ENCODE measurements around the gene PIK3CD. TPM values are rescaled to one million over a fixed set of nuclear protein-coding genes. Genes with fewer than 3 reads are reported as not detected.
"Not testable (repeated sequence)": the region's sequence is repeated elsewhere in the genome, so short reads cannot be mapped to it uniquely, and the experiment has no call there.

Gene PIK3CD
- total RNA-seq, 6 experiments from 2014 or later, result 7.3 to 14.6 (median 9.2) TPM

DNA sequence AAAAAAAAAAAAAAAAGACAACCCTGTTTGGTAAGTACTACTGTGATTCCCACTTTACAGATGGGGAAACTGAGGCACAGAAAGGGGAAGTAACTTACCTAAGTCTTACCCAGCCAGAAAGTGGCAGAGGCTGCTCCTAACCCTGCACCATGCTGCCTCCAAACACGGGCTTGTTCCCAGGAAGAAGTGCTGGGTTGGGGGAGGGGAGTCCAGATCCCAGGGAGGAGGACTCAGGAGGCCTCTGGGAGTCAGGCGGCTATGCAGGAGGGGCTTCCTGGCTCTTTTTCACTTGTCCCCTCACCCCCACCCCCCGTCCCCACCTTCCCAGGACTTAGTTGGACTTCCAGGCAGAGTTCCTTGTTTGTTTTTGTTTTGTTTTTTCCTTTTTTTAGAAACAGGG lies 23.9 kb downstream of the PIK3CD start:
- no peak for DNase-seq
- no peak overlapping the region for H3K27ac Mint-ChIP-seq
- H3K4me1 Mint-ChIP-seq (ENCODE audit: low read depth), result peaks cover 11% of the 10 kb centered on the region
- no peaks in the 10 kb centered on the region for H3K9me3 Mint-ChIP-seq
- H3K36me3 Mint-ChIP-seq (ENCODE audit: low read depth), result no peaks in the 10 kb centered on the region
- TF ChIP-seq, protein P1, sequence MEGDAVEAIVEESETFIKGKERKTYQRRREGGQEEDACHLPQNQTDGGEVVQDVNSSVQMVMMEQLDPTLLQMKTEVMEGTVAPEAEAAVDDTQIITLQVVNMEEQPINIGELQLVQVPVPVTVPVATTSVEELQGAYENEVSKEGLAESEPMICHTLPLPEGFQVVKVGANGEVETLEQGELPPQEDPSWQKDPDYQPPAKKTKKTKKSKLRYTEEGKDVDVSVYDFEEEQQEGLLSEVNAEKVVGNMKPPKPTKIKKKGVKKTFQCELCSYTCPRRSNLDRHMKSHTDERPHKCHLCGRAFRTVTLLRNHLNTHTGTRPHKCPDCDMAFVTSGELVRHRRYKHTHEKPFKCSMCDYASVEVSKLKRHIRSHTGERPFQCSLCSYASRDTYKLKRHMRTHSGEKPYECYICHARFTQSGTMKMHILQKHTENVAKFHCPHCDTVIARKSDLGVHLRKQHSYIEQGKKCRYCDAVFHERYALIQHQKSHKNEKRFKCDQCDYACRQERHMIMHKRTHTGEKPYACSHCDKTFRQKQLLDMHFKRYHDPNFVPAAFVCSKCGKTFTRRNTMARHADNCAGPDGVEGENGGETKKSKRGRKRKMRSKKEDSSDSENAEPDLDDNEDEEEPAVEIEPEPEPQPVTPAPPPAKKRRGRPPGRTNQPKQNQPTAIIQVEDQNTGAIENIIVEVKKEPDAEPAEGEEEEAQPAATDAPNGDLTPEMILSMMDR (IDR thresholded peaks at IDR 0.05), result no peak
- H3K27me3 Mint-ChIP-seq (ENCODE audit: insufficient read depth), result peaks cover 7% of the 10 kb centered on the region; the same call in 1 of the 2 replicates
- H3K4me3 Mint-ChIP-seq, result no peak overlapping the region

DNA sequence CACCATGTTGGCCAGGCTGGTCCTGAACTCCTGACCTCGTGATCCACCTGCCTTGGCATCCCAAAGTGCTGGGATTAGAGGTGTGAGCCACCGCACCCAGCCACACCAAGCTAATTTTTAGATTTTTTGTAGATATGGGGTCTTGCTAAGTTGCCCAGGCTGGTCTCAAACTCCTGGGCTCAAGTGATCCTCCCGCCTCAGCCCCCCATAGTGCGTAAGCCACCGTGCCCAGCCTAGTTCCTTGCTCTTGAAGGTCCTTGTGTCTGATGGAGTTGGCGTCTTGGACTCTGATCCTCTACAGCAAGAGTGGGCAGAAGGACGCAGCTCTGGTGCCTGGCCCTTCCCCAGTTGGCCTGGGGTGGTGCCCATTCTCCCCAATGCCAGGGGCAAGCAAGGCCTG lies 24.6 kb downstream of the PIK3CD start:
- not testable (repeated sequence) for H3K27ac Mint-ChIP-seq; H3K27me3 Mint-ChIP-seq (ENCODE audit: insufficient read depth); H3K4me3 Mint-ChIP-seq; DNase-seq; H3K9me3 Mint-ChIP-seq; H3K36me3 Mint-ChIP-seq (ENCODE audit: low read depth)
- peaks cover 10% of the 10 kb centered on the region for H3K4me1 Mint-ChIP-seq (ENCODE audit: low read depth)

DNA sequence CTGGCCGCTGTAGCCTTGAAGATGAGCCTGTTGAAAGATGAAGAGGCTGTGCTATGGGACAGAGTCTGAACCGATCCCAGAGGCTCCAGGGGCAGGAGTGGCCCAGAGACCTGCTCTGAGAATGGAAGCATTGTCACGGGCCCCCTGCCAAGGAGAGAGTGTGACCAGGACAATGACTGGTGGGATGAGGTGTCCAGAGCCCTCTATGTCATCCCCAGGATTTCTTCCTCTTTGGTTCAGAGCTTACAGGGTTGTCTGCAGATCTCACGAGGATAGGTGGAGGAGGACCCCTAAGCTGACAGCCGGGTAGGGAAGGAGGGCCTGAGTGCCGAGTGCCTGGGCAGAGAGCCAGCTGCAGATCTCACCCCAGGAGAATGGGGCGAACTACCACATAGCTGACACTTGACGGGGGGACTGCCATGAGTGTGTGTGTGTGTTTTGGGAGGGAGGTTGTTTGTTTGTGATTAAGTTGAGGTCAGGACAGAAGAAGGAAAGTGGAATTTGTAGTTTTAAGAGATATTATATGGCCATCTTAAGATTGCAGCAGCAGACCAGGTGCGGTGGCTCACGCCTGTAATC lies 25.4 kb downstream of the PIK3CD start:
- no peak for DNase-seq

DNA sequence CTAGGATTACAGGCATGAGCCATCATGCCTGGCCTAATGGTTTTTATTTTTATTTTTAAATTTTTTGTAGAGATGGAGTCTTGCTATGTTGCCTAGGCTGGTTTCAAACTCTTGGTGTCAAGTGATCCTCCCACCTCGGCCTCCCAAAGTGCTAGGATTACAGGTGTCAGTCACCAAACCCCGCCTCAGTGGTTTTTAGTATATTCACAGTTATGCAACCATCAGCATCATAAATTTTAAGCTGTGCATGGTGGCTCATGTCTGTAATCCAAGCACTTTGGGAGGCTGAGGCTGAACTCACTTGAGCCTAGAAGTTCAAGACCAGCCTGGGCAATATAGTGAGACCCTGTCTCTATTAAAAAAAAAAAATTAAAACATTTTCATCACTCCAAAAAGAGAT lies 28.6 kb downstream of the PIK3CD start:
- Mint-ChIP-seq H3K4me3 (no peak overlapping the region), H3K27ac (no peak overlapping the region), H3K4me1 (ENCODE audit: low read depth) (peaks cover 4% of the 10 kb centered on the region; the same call in 1 of the 2 replicates), H3K36me3 (ENCODE audit: low read depth) (no peaks in the 10 kb centered on the region), H3K9me3 (no peaks in the 10 kb centered on the region), H3K27me3 (ENCODE audit: insufficient read depth) (no peaks in the 10 kb centered on the region)
- TF ChIP-seq, protein P1 (IDR thresholded peaks at IDR 0.05), result no peak
- DNase-seq, result no peak

More for the DNA sequence above, 25.4 kb downstream of the PIK3CD start:
- no peak overlapping the region for H3K4me3 Mint-ChIP-seq
- TF ChIP-seq, protein P1 (IDR thresholded peaks at IDR 0.05), result no peak
- H3K4me1 Mint-ChIP-seq (ENCODE audit: low read depth), result peaks cover 4% of the 10 kb centered on the region; the same call in 1 of the 2 replicates
- no peak overlapping the region for H3K27ac Mint-ChIP-seq
- H3K36me3 Mint-ChIP-seq (ENCODE audit: low read depth), result no peaks in the 10 kb centered on the region
- H3K27me3 Mint-ChIP-seq (ENCODE audit: insufficient read depth), result peaks cover 7% of the 10 kb centered on the region; the same call in 1 of the 2 replicates
- H3K9me3 Mint-ChIP-seq, result no peaks in the 10 kb centered on the region

DNA sequence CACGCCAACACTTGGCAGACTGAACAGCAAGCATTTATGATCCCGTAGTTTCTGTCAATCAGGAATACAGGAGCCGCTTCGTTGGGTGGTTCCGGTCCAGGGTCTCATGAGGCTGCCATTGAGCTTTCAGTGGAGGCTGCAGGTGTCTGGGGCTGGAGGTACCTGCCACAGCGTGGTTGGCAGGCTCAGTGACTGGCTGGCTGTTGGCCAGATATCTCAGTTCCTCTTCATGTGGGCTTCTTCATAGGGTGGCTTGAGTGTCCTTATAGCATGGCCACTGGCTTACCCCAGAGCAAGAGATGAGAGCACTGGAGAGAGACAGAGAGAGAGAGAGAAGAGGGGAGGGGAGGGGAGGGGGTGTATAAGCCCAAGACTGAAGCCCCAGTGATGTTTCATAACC lies 29.3 kb downstream of the PIK3CD start:
- Mint-ChIP-seq H3K4me1 (ENCODE audit: low read depth) (peaks cover 4% of the 10 kb centered on the region; the same call in 1 of the 2 replicates), H3K36me3 (ENCODE audit: low read depth) (no peaks in the 10 kb centered on the region), H3K4me3 (no peak overlapping the region)

DNA sequence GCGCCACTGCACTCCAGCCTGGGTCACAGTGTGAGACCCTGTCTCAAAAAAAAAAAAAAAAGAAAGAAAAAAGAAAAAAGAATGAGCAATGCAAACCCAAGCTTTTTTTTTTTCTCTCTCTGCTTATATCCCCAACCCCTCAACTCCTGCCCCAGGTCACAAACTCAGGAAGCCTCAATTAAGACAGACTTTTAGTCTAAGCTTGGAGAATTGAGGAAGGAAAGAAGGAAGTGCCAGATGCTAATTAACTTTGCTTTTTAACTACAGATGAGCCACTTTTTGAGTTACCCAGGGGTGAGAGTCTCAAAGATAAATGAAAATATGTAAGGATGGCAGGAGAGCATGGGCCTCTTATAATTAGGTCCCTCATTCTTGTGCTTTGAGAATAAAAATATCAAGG lies 33.3 kb downstream of the PIK3CD start:
- no peaks in the 10 kb centered on the region; the same call in 1 of the 2 replicates for H3K27me3 Mint-ChIP-seq (ENCODE audit: insufficient read depth)
- no peak for DNase-seq
- no peak overlapping the region for H3K27ac Mint-ChIP-seq
- no peaks in the 10 kb centered on the region for H3K9me3 Mint-ChIP-seq
- H3K4me1 Mint-ChIP-seq (ENCODE audit: low read depth), result peaks cover 23% of the 10 kb centered on the region
- no peaks in the 10 kb centered on the region for H3K36me3 Mint-ChIP-seq (ENCODE audit: low read depth)
- TF ChIP-seq, protein P1 (IDR thresholded peaks at IDR 0.05), result no peak
- H3K4me3 Mint-ChIP-seq, result no peak overlapping the region

More for the DNA sequence above, 29.3 kb downstream of the PIK3CD start:
- Mint-ChIP-seq H3K9me3 (no peaks in the 10 kb centered on the region), H3K27me3 (ENCODE audit: insufficient read depth) (no peaks in the 10 kb centered on the region), H3K27ac (no peak overlapping the region)
- TF ChIP-seq, protein P1 (IDR thresholded peaks at IDR 0.05), result no peak
- no peak for DNase-seq

Measured in HFFc6 (cell line).